ENCODE results near the gene SH3TC1.

DNA sequence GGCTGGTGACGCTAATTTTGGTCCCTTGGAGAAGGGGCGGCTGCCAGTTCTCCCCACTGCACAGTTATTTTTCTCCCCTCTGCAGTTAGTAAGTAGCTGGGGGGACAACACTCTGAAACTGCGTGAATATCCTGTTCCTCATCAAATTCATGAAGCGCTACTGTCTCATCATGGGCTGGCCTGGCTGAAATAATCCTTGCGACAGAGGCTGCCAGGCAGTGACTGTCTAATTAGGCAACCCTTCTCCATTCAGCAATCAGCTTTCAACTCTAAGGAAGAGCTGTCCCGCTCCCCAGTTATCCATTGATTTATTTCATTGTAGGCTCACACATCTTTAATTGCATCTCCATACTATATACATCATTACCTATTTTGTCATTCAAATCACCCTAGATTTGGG, 8.2 kb downstream of the SH3TC1 start:
- TF ChIP-seq HCFC1 (IDR thresholded peaks at IDR 0.05; ENCODE audit: low read length): no peak
- TF ChIP-seq BCLAF1 (IDR thresholded peaks at IDR 0.05): no peak

Measured in GM12878 (cell line).